Left ventricle myocardium inferior (tissue), 1 donor: ENCODE data around the gene THSD4. TPM values are rescaled to one million over a fixed set of nuclear protein-coding genes. Genes with fewer than 3 reads are reported as not detected.

Source experiments
- DNase-seq: peaks from one replicate; pipeline ENCODE4 v3.0.0-alpha.2; 2020
- H3K27ac ChIP-seq: fragments of 200-600 bp; replicated peaks from 2 replicates; pipeline ENCODE4 v1.8.0; 2021
- H3K27me3 ChIP-seq: fragments of 200-600 bp; 2 replicates; pipeline ENCODE4 v1.8.0; 2021; ENCODE audit warnings: low read depth
- H3K36me3 ChIP-seq: fragments of 200-600 bp; 2 replicates; pipeline ENCODE4 v1.8.0; 2021
- H3K4me1 ChIP-seq: fragments of 200-600 bp; 2 replicates; pipeline ENCODE4 v1.8.0; 2021
- H3K4me3 ChIP-seq: fragments of 200-600 bp; 2 replicates; pipeline ENCODE4 v1.8.0; 2021; ENCODE audit warnings: mild to moderate bottlenecking, moderate library complexity
- H3K9me3 ChIP-seq: fragments of 200-600 bp; replicated peaks from 2 replicates; pipeline ENCODE4 v1.8.0; 2021
- CTCF ChIP-seq: fragments of 200-600 bp; IDR thresholded peaks from 2 replicates; pipeline ENCODE4 v1.8.0; 2021; ENCODE audit warnings: antibody characterized with exemption, mild to moderate bottlenecking, borderline replicate concordance
- intact Hi-C: fragments of 100-400 bp; cut with micrococcal nuclease; formaldehyde crosslinking; loops from one replicate; pipeline ENCODE4 v1.11.0; 2022
- total RNA-seq: library from RNA; stranded (reverse); fragmentation: NEBNext Ultra II Directional; extraction: Animal tissue kit (Norgen Biotek cat#: 25700); gene quantifications from one replicate; pipeline ENCODE4 v1.2.1, GENCODE V29; 2021
- donor health status: DM: no; HTN: yes; CAD: no; lungs with severe emphysema.

THSD4 gene
- total RNA-seq, 1 donor from 2014 or later, result 95.8 TPM

GRCh38 chr15:71465131-71465955, 350.1 kb downstream of the THSD4 start:
- Histone ChIP-seq H3K4me1 (peaks cover 26% of the 10 kb centered on the region), H3K36me3 (no peaks in the 10 kb centered on the region), H3K27ac (no peak overlapping the region), H3K4me3 (no peak overlapping the region), H3K27me3 (no peaks in the 10 kb centered on the region), H3K9me3 (no peaks in the 10 kb centered on the region)
- intact Hi-C loops, result no loop called here
- DNase-seq, result no peak
- no peak for TF ChIP-seq CTCF

- Histone ChIP-seq H3K4me1 (peaks cover 34% of the 10 kb centered on the region), H3K27ac (no peak overlapping the region), H3K4me3 (no peak overlapping the region), H3K36me3 (no peaks in the 10 kb centered on the region), H3K9me3 (no peaks in the 10 kb centered on the region), H3K27me3 (no peaks in the 10 kb centered on the region)
- intact Hi-C loops, result no loop called here
- TF ChIP-seq CTCF, result no peak
- DNase-seq, result no peak
These were observed 353.4 kb downstream of the THSD4 start for GRCh38 chr15:71468715-71469114.

GRCh38 chr15:71469413-71469812, 354.1 kb downstream of the THSD4 start:
- H3K9me3 ChIP-seq, result no peaks in the 10 kb centered on the region
- TF ChIP-seq CTCF, result no peak
- peaks cover 31% of the 10 kb centered on the region for H3K4me1 ChIP-seq
- H3K36me3 ChIP-seq, result no peaks in the 10 kb centered on the region
- H3K27ac ChIP-seq, result no peak overlapping the region
- intact Hi-C loops, result no loop called here
- no peak overlapping the region for H3K4me3 ChIP-seq
- DNase-seq, result no peak
- no peaks in the 10 kb centered on the region for H3K27me3 ChIP-seq

- Histone ChIP-seq H3K27me3 (no peaks in the 10 kb centered on the region), H3K27ac (no peak overlapping the region), H3K4me1 (peaks cover 19% of the 10 kb centered on the region), H3K36me3 (no peaks in the 10 kb centered on the region), H3K4me3 (no peak overlapping the region), H3K9me3 (no peaks in the 10 kb centered on the region)
- intact Hi-C loops, result no loop called here
- TF ChIP-seq CTCF, result no peak
- no peak for DNase-seq
These were observed 356.1 kb downstream of the THSD4 start for GRCh38 chr15:71471347-71471746.

- intact Hi-C loops, result no loop called here
- Histone ChIP-seq H3K27ac (no peak overlapping the region), H3K4me1 (peaks cover 19% of the 10 kb centered on the region), H3K36me3 (no peaks in the 10 kb centered on the region), H3K4me3 (no peak overlapping the region), H3K27me3 (no peaks in the 10 kb centered on the region), H3K9me3 (no peaks in the 10 kb centered on the region)
- no peak for TF ChIP-seq CTCF
- no peak for DNase-seq
These were observed 357.3 kb downstream of the THSD4 start for GRCh38 chr15:71472566-71472965.
